BE2C (cell line): ENCODE data around the gene MICU2. TPM values are rescaled to one million over a fixed set of nuclear protein-coding genes. Genes with fewer than 3 reads are reported as not detected.

Experiments used
- DNase-seq: peaks from one replicate; pipeline ENCODE4 v3.0.0-alpha.2; 2020
- H3K27me3 ChIP-seq: fragments of 250-450 bp; sonication (Bioruptor Pico); 2 replicates; pipeline ENCODE4 v1.5.1; 2020; ENCODE audit warnings: mild to moderate bottlenecking
- H3K36me3 ChIP-seq: fragments of 250-450 bp; sonication (Bioruptor Pico); 2 replicates; pipeline ENCODE4 v1.5.1; 2020; ENCODE audit warnings: mild to moderate bottlenecking
- H3K4me1 ChIP-seq: fragments of 250-450 bp; sonication (Bioruptor Pico); 2 replicates; pipeline ENCODE4 v1.5.1; 2020
- H3K4me3 ChIP-seq: 2 replicates; pipeline ENCODE4 v1.5.1; 2011; ENCODE audit warnings: low read depth, low read length
- H3K9me3 ChIP-seq: fragments of 250-450 bp; sonication (Bioruptor Pico); 2 replicates; pipeline ENCODE4 v1.5.1; 2020
- polyA plus RNA-seq: library from polyadenylated mRNA; unstranded; fragments of >200 nt; gene quantifications from one replicate; pipeline ENCODE4 v1.2.1, GENCODE V29; 2012; ENCODE audit warnings: low read depth, missing spikeins; ENCODE audit not compliant: insufficient read length, insufficient read depth
- TF ChIP-seq, protein P1 (sequence below): IDR thresholded peaks from 2 replicates; pipeline ENCODE4 v1.5.1; 2012; ENCODE audit warnings: mild to moderate bottlenecking, low read depth, low read length

The MICU2 gene, protein sequence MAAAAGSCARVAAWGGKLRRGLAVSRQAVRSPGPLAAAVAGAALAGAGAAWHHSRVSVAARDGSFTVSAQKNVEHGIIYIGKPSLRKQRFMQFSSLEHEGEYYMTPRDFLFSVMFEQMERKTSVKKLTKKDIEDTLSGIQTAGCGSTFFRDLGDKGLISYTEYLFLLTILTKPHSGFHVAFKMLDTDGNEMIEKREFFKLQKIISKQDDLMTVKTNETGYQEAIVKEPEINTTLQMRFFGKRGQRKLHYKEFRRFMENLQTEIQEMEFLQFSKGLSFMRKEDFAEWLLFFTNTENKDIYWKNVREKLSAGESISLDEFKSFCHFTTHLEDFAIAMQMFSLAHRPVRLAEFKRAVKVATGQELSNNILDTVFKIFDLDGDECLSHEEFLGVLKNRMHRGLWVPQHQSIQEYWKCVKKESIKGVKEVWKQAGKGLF
- 25.7 TPM for polyA plus RNA-seq

DNA sequence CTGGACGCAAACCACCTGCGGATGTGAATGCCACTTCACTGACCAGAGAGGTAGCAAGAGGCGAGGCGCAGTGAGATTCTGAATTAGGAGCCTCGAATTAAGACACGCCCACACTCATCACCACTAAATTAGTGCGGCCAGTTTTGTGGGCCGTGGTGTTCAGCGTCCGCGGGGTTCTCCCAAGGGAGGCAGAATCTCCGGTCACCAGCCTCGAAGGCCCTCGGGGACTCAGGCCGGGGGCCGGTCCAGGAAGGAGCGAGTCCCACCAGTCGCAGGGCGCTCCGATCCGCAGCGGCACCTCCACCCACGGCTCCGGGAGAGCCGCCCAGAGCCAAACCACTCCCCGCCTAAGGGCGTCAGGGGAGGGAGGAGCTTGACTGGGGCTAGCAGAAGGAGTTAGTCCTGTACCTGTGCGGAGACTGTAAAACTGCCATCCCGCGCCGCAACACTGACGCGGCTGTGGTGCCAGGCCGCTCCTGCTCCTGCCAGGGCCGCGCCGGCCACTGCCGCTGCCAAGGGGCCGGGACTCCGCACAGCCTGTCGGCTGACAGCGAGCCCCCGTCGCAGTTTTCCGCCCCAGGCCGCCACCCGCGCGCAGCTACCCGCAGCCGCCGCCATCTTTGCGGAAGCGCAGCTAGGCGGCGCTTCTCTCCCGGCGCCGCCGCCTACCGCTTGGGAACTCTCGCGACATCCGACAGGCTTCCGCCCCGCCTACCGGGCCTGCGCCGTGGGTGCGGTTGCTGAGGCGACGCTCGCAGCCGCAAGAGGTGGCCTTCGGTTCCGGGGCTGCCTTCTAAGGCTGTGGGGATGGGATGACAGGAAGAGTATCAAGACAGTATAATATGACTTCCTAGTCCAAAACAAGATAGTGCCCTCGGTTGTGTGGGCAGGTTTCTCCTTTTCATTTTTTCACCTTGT is at the start of gene MICU2:
Gene MICU2 (minus strand): TSS at position 640 of the 918 bp plus-strand sequence. CDS start 22 bp downstream, at position 618.
- DNase-seq = peak; percentile 94

DNA sequence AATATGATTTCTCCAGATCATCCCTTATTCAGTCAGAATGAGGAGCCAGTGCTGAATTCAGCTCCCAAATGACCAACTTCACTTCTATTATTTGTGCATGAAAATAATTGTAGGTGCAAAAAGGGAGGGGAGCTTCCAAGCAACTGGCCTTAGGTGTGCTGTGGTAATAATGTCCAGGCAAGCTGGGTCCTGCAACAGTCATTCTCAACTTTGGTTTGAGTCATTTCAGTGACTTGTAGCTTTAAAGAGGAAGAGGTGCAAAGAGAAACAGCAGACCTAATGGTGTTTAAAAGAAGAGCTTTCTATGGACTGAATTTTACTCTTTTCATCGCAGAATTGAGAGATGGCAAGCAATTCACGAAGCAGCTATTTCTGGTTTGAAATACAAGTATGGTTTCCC is 37.7 kb upstream of the MICU2 start:
- H3K4me3 ChIP-seq = no peak overlapping the region
- no peaks in the 10 kb centered on the region for H3K4me1 ChIP-seq
- DNase-seq = no peak
- TF ChIP-seq, protein P1, sequence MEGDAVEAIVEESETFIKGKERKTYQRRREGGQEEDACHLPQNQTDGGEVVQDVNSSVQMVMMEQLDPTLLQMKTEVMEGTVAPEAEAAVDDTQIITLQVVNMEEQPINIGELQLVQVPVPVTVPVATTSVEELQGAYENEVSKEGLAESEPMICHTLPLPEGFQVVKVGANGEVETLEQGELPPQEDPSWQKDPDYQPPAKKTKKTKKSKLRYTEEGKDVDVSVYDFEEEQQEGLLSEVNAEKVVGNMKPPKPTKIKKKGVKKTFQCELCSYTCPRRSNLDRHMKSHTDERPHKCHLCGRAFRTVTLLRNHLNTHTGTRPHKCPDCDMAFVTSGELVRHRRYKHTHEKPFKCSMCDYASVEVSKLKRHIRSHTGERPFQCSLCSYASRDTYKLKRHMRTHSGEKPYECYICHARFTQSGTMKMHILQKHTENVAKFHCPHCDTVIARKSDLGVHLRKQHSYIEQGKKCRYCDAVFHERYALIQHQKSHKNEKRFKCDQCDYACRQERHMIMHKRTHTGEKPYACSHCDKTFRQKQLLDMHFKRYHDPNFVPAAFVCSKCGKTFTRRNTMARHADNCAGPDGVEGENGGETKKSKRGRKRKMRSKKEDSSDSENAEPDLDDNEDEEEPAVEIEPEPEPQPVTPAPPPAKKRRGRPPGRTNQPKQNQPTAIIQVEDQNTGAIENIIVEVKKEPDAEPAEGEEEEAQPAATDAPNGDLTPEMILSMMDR = no peak
- peaks cover 17% of the 10 kb centered on the region for H3K27me3 ChIP-seq
- no peaks in the 10 kb centered on the region for H3K36me3 ChIP-seq
- H3K9me3 ChIP-seq = no peaks in the 10 kb centered on the region

More for the DNA sequence above, at the start of gene MICU2:
- Histone ChIP-seq H3K9me3 (no peaks in the 10 kb centered on the region), H3K36me3 (no peaks in the 10 kb centered on the region), H3K4me1 (no peaks in the 10 kb centered on the region), H3K27me3 (peaks cover 13% of the 10 kb centered on the region), H3K4me3 (peak within 1 kb of the TSS; percentile 77)
- TF ChIP-seq, protein P1 = no peak

DNA sequence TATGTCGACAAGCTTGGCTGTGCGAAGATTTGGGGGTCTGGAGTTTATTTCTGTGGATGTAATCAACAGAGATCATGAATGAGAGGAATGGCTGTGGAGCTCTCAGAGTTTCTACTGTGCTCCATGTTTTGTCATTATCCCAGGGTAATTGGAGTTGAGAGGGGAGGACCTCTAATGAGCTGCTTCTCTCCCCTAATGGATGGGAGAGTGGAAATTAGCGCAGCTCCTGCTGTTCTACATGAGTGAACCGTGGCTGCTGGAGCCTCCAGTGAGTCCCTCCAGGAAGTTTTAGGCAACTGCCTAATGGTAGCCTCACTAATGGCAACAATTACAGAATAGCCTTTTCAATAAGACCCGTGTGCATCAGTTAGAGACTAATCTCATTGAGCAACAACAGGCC is 35.6 kb upstream of the MICU2 start:
- Histone ChIP-seq H3K4me3 (no peak overlapping the region), H3K36me3 (no peaks in the 10 kb centered on the region), H3K9me3 (no peaks in the 10 kb centered on the region), H3K4me1 (no peaks in the 10 kb centered on the region), H3K27me3 (peaks cover 20% of the 10 kb centered on the region)
- TF ChIP-seq, protein P1 = no peak
- DNase-seq = no peak

DNA sequence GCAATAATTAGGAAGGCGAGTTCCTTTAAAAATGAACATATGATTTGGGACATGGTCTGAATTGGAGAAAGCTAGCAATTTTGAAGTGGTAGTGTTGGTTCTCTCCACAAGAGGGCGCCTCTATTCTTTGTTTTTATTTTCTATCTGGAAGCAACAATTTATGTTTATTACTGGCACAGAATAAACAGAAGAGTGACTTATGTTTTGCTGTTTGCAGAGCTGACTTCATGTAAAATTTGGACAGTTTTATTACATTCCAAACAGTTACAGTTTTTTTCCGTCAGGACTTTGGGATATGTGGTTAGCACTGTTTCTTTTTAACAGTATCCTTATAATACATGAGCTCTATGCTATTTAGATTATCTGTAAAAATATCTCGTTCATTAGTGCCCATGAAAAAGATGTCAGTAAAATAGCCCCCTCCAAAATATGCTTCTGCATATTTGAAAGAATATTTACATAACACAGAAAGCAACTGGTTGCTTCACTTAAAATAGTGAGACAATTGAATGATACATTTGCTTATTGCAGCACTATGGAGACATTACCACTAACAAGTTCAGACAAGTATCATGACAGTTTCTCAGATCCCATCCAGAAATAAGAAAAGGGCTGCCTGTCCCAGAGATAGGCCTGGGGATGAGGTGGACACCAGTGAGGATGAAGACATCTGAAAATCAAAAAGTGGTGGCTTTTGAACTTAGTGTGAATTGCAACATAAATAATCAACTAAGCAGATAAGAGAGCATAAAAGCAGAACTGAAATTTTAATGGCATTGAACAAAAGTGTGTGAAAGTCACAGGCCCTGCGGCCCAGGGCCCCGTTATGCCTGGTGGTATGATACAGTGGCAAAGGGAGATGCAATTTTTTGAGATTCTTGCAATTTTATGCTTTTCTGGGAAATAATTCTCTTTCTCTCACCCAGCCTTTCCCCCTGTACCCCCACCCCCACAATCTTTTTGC is 34.6 kb upstream of the MICU2 start:
- no peaks in the 10 kb centered on the region for H3K36me3 ChIP-seq
- H3K27me3 ChIP-seq = peaks cover 20% of the 10 kb centered on the region
- no peak overlapping the region for H3K4me3 ChIP-seq
- H3K4me1 ChIP-seq = no peaks in the 10 kb centered on the region
- DNase-seq = no peak
- TF ChIP-seq, protein P1 = peak; percentile 71
- H3K9me3 ChIP-seq = no peaks in the 10 kb centered on the region

DNA sequence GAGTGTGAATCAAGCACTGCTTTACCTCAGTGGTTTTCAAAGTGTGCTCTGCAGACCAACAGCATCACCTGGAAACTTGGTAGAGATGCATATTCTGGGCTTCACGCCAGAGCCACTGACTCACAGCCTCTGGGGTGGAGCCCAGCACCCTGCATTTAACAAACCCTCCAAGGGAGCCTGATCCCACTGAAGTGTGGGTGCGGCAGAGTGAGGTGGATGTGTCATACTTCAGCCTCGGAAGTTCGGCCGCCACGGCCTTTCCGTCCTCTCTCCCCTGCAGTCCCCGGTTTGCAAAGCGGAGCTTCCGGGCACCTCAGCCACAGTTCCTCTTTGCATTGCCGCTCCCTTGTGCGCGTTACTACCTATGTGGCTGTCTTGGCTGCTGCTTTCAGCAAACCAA is 33.3 kb upstream of the MICU2 start:
- no peak for DNase-seq
- H3K27me3 ChIP-seq = peaks cover 20% of the 10 kb centered on the region

More for the DNA sequence above, 33.3 kb upstream of the MICU2 start:
- H3K36me3 ChIP-seq = no peaks in the 10 kb centered on the region
- H3K4me1 ChIP-seq = no peaks in the 10 kb centered on the region
- H3K9me3 ChIP-seq = no peaks in the 10 kb centered on the region
- TF ChIP-seq, protein P1 = no peak
- H3K4me3 ChIP-seq = no peak overlapping the region
